Ammon's horn (tissue), 1 donor: ENCODE results near the gene SNPH.
"Not testable (repeated sequence)": the region's sequence is repeated elsewhere in the genome, so short reads cannot be mapped to it uniquely, and the experiment has no call there.

ENCODE experiments used
- DNase-seq: peaks from one replicate; pipeline ENCODE4 v3.0.0-alpha.2; 2016; ENCODE audit warnings: low spot score

The SNPH gene, protein sequence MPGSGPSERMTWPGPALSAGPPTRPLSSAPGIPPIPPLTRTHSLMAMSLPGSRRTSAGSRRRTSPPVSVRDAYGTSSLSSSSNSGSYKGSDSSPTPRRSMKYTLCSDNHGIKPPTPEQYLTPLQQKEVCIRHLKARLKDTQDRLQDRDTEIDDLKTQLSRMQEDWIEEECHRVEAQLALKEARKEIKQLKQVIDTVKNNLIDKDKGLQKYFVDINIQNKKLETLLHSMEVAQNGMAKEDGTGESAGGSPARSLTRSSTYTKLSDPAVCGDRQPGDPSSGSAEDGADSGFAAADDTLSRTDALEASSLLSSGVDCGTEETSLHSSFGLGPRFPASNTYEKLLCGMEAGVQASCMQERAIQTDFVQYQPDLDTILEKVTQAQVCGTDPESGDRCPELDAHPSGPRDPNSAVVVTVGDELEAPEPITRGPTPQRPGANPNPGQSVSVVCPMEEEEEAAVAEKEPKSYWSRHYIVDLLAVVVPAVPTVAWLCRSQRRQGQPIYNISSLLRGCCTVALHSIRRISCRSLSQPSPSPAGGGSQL

DNA sequence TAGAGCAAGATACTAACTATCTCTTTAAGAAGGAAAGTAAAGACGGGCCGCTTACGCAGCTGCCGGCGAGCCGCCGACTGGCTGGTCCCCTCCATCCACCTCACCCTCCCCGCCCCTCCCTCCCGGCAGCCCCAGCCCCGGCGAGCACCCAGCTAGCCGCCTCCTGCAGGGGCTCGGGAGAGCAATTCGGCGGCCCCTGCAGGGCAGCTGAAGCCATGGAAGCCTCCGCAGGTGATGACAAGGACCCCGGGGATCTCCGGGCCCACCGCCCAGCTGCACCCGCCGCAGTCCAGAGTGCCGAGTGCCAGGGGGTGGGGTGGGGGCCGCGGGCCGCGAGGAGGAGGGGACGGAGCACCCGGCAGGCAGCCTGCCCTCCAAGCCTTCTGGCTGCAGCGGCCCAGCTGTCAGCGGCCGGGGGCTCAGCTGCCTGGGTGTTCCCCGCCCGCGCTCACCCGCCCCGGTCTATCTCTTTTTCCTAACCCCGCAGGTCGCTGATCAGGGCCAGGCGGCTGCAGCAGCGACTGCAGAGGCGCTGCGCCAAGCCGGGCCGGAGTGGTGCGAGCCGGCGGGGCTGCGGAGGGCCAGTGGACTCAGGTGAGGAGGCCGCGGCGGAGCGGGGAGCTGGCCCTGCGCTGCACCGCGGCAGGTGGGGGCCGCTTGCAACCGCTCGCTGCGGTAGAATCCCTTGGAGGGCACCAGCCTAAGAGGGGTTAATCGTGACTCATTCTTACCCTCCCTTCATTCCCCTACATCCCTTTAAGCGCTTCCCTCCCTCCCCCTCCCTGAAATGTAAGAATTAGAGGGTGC is at the start of gene SNPH:
SNPH (plus strand) TSS at position 128 of the 807 bp plus-strand sequence. CDS start 29,946 bp downstream, outside the sequence.
- peak; percentile 77 for DNase-seq

DNA sequence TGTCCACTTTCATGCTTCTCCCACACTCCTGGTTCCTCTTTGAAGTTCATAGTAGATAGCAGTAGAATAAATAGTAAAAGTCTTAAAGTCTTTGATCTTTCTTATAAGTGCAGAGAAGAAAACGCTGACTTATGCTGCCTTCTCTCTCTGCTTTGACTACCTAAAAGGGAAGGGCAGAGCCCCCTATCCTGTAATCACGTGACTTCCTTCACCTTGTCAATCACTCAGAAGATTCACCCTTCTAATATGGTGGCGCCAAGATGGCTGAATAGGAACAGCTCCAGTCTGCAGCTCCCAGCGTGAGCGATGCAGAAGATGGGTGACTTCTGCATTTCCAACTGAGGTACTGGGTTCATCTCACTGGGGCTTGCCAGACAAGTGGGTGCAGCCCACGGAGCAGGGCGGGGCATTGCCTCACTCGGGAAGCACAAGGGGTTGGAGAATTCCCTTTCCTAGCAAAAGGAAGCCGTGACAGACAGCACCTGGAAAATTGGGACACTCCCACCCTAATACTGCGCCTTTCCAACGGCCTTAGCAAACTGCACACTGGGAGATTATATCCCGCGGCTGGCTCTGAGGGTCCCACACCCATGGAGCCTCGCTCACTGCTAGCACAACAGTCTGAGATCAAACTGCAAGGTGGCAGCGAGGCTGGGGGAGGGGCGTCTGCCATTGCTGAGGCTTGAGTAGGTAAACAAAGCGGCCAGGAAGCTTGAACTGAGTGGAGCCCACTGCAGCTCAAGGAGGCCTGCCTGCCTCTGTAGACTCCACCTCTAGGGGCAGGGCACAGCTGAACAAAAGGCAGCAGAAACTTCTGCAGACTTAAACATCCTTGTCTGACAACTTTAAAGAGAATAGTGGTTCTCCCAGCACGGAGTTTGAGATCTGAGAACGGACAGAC is 49.3 kb upstream of the SNPH start:
- not testable (repeated sequence) for DNase-seq

DNA sequence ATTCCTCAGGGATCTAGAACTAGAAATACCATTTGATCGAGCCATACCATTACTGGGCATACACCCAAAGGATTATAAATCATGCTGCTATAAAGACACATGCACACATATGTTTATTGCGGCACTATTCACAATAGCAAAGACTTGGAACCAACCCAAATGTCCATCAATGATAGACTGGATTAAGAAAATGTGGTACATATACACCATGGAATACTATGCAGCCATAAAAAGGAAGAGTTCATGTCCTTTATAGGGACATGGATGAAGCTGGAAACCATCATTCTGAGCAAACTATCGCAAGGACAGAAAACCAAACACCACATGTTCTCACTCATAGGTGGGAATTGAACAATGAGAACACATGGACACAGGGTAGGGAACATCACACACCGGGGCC is 43.3 kb upstream of the SNPH start:
- not testable (repeated sequence) for DNase-seq

DNA sequence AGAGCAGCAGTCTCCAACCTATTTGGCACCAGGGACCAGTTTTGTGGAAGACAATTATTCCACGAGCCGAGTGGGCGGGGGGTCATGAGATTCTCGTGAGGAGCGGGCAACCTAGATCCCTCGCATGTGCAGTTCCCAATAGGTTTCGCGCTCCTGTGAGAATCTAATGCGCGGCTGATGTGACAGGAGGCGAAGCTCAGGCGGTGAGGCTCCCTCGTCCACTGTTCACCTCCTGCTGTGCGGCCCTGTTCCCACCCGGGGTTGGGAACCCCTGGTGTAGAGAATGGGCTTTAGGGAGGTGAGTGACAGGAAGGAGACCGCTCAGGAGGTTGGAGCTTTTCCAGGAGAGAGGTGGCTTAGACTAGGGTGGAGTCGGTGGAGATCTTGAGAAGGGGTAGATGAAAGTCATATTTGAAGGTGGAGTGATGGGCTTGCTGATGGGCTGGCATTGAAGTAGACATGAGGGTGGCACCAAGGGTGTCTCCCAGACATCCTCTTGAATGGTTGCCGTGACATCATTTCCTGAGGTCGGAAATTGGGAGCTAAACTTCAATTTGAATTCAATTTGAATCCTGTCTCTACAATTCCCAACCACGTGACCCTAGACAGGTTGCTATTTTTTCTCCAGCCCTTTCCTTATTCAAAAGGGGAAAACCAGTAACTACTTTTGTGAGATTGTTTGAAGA is 41.7 kb upstream of the SNPH start:
- no peak for DNase-seq

DNA sequence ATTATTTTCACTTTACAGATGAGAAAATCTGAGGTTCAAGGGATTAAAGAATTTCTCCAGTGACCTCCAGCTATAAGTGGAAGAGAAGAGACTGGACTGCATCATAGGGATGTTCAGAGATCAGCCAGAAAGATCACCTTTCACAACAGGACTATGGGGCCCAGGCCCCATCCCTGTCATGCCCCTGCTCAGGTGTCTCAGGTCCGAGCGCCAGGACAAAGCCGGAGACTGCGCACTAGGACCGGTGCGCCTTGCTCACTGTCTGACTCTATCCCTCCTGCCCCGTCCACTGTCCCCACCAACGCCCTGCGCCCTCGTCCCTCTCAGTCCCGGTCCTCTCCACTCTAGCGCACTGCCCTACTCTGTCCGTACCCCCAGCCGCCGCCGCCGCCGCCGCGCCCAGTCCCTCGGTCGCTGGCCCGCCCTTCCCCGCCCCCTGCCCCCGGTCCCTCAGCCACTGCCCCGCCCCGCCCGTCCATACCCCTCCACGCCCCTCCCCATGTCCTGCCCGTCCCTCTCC is 40.8 kb upstream of the SNPH start:
- no peak for DNase-seq

DNA sequence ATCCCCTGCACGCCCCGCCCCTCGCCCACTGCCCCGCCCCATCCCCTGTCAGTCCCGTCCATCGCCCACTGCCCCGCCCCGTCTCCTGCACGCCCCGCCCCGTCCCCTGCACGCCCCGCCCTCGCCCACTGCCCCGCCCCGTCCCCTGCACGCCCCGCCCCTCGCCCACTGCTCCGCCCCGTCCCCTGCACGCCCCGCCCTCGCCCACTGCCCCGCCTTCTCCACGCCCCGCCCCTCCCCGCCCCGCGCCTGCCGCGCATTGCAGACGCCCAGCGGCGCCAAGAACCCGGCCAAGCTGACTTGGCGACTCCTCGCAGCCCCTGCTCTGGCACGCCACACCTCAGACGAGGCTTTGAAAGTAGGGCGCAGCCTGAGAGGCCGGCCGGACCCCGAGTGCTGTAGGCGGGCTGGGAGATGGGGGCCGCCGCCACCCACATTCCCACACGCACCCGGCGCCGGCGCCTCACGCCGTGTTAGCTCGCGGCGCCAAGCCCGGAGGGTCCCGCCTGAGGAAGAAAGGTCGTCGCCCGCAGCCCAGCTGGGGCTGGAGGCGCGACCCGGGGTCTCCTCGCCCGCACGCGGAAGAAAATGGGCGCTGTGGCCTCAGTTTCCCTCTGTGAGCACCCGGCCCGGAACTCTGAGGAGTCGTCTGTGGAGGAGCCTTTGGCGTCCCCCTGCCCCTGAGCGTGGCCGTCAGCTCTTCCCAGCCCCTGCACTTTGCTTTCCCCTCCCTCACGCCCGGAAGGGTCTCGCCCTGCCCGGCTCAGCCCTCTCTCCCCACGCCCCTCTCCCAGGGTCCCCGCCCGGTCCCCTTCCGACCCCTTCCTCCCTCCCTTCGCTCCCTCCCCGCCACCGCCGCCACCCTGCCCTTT is 40.1 kb upstream of the SNPH start, which contains the start of gene RAD21L1:
RAD21L1 (plus strand) TSS at position 262 of the 872 bp plus-strand sequence. CDS start 2,410 bp downstream, outside the sequence.
- peak; percentile 80 for DNase-seq

DNA sequence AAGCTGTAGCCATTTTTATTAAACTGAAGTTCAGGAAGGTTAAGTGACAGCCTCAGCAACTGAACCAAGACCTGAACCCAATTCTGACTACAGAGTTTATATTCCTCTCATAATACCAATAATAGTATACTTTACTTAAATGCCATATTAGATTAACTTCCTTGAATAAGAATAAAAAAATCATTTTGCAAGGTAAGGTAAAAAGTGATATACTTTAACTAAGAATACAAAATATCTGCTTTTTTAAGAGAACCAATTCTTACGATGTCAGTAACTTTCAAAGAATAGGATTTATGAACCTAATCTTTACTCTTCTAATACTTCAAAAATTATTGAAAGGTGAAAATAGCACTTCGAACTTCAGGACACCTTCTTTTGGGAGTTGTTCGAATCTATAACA is 36.6 kb upstream of the SNPH start:
- no peak for DNase-seq

DNA sequence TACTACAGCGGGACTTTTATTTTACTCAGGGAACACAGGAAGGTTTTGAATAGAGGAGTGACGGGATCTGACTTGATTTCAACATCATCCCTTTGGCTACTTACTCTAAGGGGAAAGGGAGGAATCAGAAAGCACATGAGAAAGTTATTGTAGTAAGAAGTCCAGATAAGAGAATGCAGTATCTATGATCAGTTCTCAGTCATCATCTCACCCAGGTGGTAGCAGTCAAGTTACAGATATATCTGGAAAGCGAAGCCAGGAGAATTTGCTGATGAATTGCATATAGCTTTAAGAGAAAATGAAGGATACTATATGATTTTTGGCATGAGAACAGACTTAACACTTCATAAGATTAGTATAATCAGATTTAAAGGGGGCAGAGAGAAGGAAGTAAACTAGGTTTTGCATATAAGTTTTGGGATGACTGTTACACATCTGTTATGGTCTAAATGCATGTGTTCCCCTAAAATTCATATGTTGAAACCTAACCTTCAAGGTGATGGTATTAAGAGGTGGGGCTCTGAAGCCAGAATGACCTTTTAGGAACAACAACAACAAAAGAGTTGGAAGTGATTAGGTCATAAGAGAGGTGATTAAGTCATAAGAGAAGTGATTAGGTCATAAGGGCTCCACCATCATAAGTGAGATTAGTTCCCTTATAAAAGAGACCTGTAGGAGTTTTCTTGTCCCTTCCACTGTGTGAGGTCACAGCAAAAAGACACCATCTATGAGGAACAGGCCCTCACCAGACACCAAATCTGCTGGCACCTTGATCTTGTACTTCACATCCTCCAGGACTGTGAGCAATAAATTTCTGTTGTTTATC is 33.6 kb upstream of the SNPH start:
- no peak for DNase-seq

DNA sequence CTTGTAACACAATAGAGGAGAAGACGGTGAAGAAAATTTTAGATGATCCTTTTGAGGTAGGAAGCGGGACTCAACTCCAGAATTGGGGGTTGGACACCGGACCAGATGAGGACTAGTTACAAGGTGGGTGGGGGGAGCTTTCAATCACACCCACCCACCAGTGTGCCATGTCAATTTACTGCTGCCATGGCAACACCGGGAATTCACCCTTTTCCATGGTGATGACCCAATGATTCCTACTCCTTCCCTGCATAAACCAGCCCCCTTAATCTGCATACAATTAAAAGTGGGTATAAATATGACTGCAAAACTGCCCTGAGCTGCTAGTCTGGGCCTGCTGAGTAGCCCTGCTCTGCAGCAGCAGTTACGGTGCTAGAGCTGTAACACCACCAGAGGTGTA is 25.5 kb upstream of the SNPH start:
- DNase-seq, result no peak

DNA sequence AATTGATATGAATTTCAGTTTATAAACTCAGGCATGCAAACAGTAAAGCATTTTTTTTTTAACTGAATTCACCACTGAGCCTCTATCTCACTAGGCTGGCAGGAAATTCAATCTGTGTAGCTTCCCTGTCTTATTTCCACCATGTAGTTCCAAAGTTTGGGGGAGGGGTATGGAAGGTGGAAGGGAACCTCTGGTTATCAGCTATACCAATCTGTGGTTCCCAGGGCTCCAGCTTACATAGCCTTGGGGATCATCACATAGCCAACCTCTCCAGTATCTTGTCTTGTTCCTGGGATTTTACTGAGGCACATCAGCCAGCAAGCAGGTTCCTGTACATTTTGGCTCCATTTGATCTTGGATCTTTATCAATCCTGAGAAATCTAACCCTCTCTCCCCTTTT is 24.6 kb upstream of the SNPH start:
- no peak for DNase-seq

DNA sequence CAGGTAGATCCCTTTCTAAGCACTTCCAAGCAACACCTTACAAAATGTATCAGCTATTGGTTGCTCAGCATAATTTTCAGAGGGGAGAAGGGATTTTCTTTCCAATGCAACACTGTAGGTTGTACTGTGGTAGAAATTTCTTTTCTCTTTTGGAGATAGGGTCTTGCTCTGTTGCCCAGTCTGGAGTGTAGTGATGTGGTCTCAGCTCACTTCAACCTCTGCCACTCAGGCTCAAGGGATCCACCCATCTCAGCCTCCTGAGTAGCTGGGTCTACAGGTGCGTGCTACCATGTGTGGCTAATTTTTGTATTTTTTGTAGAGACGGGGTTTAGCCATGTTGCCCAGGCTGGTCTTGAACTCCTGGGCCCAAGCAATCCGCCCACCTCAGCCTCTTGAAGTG is 24.0 kb upstream of the SNPH start:
- no peak for DNase-seq

DNA sequence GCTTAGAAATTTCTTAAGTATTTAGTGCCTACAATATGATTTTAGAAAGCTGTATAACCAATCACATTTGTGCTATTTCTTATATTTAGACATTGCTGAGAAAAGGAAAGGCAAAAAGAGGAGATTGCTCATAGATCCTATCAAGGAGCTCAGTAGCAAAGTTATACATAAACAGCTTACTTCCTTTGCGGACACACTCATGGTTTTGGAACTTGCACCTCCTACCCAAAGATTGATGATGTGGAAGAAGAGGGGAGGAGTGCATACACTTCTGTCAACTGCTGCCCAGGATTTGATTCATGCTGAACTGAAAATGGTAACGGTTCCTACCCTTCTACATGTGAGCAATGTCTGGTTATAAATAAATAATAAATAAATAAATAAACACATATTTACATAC is 23.6 kb upstream of the SNPH start:
- DNase-seq, result no peak

DNA sequence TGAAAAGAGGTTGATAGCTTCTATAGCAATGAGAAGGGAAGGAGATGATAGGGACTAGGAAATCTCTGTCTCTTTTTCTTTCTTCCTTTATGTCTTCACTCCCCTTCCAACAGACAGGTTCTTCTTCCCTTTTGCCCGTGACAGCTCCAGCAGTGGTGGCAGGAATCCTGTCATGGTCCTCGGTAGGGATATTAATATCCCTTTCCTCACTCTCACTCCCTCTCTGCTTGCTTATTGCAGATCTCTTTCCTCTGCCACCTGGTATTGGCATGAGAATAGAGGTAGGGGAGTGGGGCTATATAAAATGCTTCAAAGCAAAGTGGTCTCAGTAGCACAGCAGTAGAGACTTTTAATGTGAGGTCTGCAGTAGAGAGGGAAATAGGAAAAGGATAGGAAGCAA is 20.5 kb upstream of the SNPH start:
- DNase-seq, result no peak

DNA sequence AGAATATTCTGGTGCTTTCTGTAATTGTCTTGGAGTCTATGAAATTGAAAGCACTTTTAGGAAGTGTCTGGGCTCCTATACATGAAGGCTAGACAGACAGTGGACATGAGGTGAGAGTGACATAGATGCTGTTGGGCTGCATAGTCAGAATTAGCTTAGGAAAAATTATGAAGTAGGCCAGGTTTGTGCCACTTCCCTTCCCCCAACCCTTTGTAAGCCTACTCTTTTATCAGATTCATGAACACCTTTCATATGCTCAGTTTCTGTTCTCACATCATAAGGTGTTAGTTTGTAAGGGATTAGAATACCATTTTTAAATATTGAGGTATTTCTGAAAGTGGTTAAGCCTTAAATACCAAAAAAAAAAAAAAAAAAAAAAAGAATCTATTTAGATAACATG is 18.4 kb upstream of the SNPH start:
- DNase-seq, result no peak

DNA sequence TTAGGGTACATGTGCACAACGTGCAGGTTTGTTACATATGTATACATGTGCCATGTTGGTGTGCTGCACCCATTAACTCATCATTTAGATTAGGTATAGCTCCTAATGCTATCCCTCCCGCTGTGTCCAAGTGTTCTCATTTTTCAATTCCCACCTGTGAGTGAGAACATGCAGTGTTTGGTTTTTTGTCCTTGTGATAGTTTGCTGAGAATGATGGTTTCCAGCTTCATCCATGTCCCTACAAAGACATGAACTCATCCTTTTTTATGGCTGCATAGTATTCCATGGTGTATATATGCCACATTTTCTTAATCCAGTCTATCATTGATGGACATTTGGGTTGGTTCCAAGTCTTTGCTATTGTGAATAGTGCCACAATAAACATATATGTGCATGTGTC is 15.8 kb upstream of the SNPH start:
- DNase-seq, result not testable (repeated sequence)

DNA sequence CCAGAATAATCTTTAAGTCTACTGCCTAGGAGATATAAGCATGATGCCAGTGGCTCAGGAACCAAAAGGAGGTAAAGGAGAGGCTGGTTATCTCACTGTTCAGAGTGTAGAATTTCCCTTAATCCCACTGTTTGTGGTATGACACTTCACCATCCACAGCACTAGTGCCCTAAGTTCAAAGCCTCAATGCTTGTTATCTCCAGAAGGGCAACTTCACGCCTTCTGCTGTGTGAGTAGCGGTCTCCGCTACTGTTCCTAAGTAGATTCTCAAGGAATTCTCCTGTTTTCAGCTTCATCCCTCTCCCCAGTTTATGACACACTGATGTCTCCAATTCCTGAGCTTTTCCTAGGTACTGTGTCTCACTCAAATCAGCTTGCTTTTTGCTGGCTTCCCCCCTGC is 13.7 kb upstream of the SNPH start:
- DNase-seq, result no peak

DNA sequence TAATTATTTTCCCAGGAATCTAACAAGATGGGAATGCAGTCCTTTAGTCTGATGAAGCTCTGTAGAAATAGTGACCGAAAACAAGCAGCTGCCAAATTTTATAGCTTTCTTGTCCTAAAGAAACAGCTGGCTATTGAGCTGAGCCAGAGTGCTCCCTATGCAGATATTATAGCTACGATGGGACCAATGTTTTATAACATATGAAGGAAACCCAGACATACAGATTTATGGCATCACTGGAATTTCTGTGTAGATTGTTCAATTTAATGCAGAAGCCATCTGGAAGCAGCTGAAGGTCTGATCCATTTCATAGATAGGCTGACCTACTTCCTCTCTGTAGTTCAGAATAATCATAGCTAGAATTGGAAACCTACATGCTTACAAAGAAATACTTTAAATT is 11.8 kb upstream of the SNPH start:
- no peak for DNase-seq

DNA sequence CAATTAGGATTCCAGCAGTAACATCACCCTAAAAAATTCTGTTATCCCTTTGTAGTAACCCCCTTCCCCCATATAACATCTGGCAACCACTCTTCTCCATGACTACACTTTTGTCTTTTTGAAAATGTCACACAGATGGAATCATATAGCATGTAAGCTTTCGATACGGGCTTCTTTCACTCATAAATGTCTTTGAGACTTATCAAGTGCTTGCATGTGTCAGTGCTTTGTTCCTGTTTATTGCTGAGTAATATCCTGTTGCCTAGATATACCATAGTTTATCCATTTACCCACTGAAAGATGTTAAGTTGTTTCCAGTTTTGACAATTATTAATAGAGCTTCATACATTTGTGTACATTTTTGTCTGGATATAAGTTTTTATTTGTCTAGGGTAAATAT is 10.4 kb upstream of the SNPH start:
- DNase-seq, result no peak

DNA sequence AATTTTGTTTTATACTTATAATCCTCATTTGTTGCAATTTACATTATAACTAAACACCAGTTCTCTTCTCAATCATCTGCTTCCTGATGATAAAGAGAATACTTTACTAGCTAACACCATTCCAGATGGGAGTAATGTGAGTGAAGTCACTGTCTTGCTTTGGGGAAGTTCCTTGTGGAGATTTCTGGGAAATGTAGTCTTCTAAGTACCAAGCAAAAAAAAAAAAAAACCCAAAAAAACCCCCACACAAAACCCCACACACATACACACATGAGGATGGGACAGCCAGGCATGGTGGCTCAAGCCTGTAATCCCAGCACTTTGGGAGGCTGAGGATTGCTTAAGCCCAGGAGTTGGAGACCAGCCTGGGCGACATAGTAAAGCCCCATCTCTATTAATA is 2.2 kb upstream of the SNPH start:
- no peak for DNase-seq
